NCI-H748 (cell line): Measurements from ENCODE around the gene FYB1.

Experiments used
- DNase-seq: peaks from one replicate; lab custom pipeline; 2025; ENCODE audit not compliant: unreplicated experiment; lab: John Stamatoyannopoulos, UW

FYB1 gene

DNA sequence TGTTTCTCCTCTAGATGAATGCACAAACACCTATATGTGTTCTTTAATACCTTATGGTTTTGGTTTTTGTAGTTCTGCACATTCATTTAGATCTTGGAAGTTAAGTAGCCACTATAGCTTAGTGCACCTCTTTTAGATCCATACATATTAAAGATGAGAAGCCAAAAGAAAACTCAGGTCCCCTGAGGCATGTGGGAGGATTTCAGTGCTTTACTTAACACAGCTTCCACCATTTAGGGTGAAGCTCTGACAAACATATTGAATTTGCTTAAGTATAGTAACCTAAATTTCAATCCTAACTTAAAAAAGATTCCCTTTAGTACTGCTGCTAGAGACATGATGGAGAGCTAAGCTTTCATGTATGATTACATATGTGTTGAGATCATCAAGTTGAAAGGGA lies 119.5 kb downstream of the FYB1 start:
- no peak for DNase-seq

DNA sequence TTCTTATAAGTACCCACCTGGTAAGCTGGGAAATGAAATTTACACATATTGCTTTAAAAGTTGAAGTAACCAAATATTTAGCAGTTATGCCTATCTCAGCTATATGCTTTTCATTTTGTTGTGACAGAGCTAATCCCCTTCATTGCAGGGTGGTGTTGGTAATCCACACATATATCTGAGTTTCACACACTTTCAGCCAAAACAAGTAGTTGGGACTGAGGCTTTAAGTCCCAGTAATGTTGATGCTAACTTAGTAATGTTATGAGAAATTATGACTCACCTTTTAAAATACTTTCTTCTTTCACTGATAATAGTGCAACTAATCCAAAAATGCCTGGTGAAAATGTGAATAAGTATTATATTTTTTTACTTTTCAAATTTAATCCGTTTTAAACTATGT lies 126.0 kb downstream of the FYB1 start:
- DNase-seq: no peak

DNA sequence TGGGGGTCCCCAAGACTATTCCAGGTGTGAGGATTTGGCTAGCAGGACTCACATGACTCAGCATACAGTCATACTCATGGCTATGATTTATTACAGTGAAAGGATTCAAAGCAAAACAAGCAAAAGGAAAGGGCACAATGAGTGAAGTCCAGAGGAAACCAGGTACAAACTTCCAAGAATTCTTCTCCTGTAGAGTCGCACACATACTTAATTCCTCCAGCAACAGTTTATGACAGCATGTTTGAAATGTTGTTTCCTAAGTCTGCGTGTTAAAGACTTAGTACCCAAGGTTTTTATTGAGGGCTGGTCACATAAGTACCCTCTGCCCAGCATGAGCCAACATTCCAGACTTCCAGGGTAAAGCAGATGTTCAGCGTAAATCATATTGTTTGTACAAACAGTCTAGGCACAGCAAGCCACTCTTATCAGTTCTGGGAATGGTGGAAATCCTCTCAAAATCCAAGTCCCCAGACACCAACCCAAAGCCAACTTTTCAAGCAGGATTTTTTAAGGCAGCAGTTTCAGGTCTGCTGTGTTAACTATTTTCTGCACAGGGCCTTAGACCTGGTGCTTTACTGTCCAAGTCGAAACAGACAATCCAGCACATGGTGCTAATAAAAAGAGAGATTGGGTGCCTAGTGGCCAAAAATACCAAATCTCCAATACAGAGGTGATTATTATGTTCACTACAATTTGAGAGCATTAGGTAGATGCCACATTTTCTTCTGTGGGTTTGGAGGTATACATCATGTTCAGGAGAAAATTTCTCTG lies 126.6 kb downstream of the FYB1 start:
- no peak for DNase-seq

DNA sequence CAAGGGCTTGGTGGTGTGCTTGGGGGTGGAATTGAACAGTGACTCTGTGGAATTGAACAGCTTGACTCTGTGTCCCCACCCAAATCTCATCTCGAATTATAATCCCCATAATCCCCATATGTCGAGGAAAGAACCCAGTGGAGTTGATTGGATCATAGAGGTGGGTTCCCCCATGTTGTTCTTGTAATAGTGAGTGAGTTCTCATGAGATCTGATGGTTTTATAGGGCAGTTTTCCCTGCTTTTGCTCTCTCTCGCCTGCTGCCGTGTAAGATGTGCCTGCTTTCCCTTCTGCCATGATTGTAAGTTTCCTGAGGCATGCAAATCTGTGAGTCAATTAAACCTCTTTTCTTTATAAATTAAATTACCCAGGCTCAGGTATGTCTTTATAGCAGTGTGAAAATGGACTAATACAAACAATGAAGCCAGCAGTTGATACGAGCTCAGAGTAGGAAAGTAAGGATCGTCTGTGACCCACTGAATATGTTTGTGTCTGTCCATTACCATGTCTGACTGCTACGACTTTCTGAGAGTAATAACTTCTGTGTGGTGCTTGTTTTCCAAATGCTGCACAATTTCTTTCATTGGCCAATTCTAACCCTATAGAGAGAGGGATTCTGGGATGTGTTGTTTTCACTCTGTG lies 127.3 kb downstream of the FYB1 start:
- no peak for DNase-seq

DNA sequence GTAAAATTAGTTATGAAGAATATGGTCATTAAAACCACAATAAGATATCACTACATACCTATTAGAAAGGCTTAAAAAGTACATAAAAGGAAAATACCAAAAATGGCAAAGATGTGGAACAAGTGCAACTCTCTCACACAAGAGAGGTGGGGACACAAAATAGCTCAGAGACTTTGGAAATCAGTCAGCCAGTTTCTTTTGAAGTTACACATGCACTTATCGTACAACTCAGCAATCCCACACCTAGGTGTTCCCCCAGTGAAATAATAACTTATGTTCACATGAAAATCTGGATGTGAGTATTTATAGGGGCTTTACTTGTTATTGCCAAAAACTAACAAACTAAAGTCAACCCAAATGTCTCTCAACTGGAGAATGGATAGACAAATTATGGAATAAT lies 135.4 kb downstream of the FYB1 start:
- no peak for DNase-seq

DNA sequence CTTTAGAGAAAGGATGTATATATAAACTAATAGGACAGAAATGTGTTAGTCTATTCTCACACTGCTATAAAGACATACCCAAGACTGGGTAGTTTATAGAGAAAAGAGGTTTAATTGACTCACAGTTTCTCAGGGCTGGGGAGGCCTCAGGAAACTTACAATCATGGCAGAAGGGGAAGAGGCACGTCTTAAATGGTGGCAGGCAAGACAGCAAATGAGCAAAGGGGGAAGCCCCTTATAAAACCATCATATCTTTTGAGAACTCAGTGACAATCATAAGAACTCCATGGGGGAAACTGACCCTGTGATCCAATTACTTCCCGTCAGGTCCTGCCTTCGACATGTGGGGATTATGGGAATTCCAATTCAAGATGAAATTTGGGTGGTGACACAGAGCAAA lies 136.4 kb downstream of the FYB1 start:
- DNase-seq: no peak

DNA sequence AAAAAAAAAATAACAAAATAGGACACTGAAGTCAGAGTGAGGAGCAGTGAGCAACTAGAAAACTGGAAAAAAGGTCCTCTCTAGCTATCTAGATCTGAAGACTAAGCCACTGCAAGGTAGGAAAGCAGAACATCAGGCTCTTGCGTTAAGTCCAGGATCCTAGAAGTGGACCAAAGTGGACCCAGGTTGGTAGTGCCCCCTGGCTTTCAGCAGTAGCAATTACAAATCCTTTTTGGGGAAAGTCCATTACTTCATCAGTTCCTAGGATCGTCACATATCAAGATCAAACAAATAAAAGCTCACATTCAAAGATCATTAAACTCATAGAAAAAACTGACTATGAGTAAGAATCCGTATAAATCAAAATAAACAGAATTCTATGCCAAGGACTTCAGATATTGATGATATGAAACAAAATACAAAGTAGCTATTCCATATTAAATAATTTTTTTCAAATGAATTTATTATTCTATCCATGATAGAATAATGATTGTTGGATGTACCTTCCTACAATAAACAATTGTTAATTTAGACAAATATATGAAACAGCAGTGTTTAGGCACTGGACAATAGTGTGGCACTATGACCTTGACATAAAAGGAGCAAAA lies 138.7 kb downstream of the FYB1 start:
- DNase-seq: peak; percentile 84

DNA sequence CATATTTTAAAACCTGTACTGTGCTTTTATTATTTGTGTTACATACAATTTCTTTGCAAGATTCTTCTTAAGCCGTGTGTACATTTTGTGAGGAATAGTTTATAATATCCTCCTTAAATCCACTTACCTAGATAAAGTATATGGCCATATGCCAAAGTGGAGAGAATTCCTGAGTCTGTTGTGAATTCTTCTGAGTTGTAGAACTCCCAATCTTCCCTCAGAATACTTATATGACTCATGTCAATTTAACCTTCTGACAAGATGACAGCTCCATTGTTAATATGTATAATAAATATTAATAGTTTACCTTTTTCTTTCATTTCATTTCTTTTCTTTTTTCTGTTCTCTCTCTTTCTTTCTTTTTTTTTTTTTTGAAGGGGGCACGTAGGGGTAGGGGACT lies 139.2 kb downstream of the FYB1 start:
- DNase-seq: no peak

DNA sequence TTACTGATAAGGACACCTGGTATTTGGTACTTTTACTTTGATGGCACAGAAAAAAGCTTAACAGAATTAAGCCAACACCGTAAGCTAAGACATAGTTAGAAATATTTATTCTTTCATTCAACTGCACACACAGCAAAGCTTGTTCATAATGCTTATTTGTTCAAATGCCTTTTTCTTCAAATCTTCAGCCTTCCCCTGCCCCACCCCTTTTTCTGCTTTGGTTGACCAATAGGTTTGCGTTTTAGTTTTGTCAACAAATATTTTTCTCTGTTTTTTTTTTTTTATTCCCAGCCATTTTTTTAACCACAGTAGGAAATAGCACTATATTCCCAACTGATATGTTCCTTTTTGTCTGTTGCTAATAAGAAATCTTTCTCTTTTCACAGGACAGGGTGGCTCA lies 140.2 kb downstream of the FYB1 start:
- no peak for DNase-seq

DNA sequence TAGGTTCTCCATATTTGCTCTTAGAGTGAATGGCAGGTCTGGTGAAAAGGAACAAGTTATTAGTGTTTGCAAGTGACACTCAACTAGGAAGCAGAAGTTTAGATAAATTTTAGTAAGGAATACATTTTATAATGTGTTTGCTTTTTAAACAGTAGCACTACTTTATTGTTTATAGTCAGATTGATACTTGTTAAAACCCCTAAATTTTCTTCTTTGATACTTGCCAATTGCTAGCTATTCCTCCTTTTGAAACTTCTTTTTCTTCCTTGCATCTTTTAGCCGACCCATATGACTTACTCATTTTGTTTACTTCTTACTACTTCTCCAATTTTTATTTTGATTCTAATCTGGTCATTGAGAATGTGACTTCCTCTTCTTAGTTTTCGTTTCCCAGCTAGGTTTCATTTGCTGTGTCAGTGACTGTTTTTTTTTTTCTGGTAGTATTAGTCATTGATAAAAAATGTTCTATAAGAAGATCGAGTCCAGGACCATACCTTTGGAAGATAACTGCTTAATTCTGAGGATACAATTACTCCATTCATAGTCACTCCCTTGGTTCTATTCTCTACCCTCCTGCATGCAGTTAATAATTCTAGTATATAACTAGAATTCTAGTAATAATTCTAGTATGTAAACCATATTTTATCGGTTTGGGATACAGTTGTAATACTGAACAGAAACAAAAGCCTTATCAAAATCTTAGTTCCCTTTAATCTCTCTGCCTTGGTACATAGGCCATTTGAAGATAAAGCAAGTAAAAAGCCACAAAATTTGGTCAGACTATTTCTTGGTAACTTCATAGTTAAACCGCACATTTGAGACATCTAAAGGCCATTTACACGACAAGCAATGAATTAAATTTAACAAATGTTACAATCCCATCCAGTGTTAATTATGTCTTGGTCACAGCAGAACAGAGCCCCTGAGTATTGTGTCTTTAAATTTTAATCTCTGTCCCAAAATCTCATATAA lies 142.3 kb downstream of the FYB1 start:
- DNase-seq: no peak

DNA sequence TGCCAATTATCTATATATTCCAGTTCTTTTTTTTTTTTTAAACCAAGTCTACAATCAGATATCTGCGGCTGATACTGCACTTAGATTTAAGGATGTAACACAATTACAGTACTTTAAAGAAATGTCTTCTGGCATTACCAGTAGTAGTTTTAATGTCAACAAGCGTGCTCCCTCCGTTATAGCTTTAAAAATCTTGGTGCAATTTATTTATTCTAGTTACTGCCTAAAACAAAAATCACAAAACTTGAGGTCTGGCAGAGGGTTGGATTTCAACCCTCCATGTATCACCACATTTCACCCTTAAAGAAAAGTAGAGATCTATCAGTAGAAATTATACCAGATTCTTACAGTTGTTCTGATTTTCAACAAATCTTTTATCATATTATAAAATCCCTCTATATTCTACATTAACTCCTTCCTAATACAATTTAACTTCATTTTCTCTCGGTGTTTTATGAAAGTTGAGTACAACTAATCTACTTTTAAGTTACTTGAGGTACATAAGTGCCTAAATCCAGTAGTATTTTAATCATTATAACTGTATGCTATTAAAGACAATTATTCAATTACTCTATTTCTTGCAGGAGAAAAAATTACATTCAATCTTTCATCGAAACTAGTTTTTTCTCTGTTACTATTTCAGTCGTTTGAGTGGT lies 143.1 kb downstream of the FYB1 start:
- no peak for DNase-seq

DNA sequence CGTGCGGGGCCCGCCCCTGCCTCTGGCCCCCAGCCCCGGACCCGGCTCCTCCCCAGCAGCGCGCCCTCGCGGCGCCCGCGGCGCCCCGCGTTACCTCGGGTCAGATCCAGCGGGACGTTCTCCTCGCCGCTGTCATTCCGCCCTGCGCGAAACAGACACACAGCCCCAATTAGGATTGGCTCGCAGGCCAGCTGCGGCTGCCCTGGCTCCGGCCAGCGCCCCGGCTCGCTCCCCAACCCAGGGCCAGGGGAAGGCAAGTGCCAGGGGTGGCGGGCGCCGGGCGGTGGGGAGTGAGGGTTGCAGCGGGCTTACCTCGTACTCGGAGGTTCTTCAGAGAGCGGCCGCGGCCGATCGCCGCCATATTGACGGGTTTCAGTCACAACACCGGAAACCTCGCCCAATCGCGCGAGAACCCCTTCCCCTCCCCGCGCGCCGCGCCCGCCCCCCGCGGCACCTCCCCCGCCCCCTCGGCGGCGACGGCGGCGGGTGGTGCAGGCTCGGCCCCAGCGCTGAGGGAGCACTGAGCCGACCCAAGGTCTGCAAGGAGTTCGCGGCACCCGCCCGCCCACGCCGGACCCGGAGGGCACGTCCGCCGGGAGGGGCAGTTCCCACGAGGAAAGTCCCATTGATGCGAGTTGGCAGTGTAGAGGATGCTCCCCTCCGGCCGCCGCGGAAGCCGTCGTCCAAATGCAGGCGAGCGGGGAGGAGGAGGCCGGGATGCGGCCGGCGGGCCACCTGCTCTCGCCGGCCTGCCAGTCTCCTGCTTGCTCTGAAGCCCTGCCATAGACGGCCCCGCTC lies 145.1 kb downstream of the FYB1 start, which contains the start of gene RICTOR:
TSS of gene RICTOR (minus strand) at position 383 of the 798 bp plus-strand sequence. CDS start at position 361, 22 bp downstream.
- DNase-seq: peak; percentile 98

DNA sequence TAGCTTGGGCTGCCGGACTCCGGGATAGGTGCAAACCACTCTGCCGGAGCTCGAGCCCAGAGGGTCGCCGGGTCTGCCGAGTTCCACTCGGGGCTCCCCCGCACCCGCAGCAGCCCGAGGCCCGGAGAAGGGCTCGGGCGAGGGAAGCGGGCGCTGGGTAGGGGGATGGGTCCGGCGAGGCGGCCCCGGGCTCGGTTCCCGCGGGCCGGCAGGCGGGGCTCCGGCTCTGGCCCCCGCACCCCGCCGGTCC lies 145.7 kb downstream of the FYB1 start:
- DNase-seq: peak; percentile 80

DNA sequence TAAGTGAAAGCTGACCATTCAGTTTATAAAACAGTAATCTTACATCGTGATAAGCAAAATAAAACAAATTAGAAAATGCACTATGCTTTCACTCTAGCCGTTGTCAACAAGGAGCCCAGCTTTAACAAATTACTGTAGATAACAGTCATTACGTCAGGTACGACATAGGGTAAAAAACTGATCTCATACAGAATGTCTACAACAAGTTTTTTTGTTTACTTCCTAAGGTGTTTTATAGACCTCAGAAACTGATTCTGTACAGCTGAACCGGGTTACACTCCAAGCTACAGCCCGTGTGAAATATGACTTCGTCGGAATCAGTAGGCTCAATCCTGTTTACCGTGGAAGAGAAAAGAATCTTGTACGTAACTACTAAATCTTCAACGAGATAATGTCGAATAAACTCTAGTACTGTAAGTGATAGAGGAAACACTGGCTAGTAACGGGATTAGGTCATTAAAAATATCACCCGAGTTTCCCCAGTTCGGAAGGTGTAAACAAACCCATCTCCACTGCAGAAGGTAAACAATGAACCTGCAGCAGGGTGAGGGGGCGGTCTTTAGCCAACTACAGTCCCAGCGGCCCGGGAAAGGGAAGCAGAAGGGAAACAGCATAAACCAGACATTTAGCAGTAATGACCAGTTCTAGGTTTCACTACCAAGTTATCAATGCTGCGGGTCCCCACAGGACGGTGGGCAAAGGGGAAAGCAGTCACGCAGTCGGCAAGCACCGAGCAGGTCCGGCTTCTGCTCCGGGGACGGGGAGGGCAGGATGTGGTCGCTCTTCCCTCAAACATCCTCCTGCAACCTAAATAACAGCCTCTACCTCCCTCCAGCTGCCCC lies 146.2 kb downstream of the FYB1 start:
- peak; percentile 82 for DNase-seq

DNA sequence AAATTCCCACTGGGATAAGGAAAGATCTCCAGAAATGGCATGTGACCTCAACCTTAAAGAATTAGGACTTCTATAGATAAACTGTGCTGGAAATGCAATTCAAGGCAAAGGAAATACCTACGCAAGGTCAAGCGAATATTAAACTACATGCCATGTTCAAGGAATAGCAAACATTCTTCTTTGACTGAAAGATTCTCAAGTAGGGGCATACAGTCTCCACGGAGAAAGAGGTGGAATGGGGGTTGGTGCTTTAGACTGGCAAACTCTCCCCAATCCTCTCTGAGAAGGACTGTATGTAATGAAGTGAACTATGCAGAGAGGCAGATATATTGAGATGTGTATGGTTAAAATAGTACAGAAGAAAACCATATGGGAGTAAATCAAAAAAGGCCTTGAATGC lies 151.3 kb downstream of the FYB1 start:
- no peak for DNase-seq

DNA sequence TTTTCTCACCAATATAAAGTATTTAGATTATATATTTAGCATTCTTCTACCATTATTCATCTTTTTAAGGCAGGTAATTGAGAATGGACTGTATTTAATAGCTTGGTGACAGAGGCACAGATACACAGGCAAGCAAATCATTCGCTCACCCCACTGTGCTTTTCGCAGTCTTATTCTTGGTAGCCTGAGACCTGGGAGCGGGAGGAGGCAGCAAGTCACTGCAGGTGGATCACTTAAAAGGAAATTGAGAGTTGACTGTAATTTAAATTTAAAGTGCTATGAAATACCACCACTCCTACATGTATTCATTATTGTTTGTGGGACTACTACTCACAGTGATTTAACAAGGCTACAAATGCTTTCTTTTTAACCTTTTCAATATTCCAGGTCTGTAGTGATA lies 154.9 kb downstream of the FYB1 start:
- no peak for DNase-seq

DNA sequence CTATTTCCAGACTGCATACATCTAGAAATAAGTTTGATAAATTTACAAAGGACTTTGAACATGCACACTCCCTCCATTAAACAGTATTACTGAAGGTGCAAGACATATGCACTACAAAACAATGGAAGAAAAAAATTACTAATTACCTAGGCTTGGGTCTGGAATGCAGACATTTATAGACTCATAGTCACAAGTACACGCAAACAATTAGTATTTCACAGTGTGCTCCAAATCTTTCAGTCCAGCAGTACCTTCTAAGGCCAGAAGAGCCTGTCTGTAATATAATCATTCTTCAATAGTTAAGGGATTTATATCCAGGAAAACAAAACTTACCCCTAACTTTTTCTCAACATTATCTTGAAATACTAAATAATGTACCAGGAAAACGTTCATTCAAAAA lies 156.3 kb downstream of the FYB1 start:
- no peak for DNase-seq

DNA sequence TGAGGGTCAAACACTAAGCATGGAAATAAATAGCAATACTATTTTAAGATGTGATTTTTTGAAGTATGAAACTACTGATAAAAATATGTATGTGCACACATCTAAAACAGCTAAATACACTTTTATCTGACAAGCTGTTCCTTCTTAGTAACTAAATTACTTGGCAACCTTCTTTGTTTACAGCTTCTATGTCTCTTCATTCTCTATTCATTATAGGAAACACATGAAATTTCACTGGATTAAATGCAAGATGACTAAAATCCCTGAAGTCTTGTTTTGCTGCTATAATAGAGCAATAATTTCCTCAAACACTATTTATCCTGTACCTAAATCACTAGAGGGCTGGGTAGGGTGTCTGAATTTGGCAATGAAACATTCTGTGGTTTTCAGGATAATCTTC lies 156.8 kb downstream of the FYB1 start:
- no peak for DNase-seq

DNA sequence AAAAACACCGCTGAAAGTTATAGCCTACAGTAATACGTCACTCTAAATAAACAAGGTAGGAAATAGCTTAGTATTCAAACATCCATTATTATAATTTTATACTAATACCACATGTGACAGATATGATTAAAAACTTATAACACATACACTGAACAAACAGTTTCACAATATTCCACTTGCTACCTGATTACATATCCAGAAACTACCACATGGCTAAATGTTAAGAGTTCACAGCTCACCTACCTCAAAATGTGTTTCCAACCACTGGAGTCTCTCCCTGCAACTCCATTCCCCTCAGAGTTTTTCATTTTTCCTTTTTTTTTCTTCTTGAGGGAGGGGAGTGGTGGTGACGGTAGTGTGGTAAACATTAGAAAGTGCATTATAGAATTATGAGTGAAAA lies 157.3 kb downstream of the FYB1 start:
- DNase-seq: no peak
